HG02885 (cell line): ENCODE results near the gene TMC6.
"Not testable (repeated sequence)": the region's sequence is repeated elsewhere in the genome, so short reads cannot be mapped to it uniquely, and the experiment has no call there.

Experiments used
- ATAC-seq: cut with Tn5 transposase; IDR thresholded peaks from one replicate; pipeline ENCODE4 v1.9.1; 2021; ENCODE audit warnings: mild to moderate bottlenecking; ENCODE audit not compliant: unreplicated experiment, poor library complexity

TMC6 gene, protein sequence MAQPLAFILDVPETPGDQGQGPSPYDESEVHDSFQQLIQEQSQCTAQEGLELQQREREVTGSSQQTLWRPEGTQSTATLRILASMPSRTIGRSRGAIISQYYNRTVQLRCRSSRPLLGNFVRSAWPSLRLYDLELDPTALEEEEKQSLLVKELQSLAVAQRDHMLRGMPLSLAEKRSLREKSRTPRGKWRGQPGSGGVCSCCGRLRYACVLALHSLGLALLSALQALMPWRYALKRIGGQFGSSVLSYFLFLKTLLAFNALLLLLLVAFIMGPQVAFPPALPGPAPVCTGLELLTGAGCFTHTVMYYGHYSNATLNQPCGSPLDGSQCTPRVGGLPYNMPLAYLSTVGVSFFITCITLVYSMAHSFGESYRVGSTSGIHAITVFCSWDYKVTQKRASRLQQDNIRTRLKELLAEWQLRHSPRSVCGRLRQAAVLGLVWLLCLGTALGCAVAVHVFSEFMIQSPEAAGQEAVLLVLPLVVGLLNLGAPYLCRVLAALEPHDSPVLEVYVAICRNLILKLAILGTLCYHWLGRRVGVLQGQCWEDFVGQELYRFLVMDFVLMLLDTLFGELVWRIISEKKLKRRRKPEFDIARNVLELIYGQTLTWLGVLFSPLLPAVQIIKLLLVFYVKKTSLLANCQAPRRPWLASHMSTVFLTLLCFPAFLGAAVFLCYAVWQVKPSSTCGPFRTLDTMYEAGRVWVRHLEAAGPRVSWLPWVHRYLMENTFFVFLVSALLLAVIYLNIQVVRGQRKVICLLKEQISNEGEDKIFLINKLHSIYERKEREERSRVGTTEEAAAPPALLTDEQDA

DNA sequence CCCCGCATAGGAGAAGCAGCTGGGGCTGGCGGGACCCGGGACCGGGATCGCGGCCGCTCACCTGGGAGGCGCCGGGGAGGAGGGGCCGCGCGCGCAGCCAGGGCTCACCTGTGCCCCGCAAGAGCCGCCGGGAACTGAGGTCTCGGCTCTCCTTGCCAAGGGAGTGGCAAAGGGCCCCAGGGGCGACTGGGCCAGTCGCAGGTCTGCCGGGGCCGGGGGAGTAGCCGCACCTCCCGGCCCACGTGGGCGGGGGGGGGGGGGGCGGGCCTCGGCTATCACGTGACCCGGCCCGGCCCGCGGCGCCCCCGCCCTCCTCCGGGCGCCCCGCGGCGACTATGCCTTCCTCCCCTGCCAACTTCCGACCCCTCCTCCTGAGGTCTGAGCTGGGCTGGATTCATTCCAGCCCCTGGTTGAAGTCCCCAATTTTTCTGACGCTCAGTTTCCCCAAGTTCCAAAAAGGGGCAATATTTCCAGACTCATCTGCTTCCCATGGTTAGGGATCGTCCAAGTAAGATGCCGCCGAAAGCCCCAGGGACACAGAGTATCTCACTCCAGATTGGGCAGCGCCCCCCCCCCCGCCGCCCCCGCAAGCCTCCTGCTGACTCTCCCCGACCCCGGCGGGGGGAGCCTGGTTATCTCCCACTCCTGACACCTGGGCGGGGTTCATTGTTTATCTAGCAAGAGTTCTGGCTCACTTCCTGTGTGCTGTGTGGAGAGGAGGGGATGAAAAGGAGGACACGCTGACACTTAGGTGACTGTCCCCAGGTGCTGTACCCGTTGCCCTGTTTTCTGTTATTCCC, at the start of gene TMC6:
TSS of gene TMC6 (minus strand) at position 205 of the 800 bp plus-strand sequence. CDS start 1,923 bp downstream, outside the sequence.
- peak; percentile 30 for ATAC-seq

DNA sequence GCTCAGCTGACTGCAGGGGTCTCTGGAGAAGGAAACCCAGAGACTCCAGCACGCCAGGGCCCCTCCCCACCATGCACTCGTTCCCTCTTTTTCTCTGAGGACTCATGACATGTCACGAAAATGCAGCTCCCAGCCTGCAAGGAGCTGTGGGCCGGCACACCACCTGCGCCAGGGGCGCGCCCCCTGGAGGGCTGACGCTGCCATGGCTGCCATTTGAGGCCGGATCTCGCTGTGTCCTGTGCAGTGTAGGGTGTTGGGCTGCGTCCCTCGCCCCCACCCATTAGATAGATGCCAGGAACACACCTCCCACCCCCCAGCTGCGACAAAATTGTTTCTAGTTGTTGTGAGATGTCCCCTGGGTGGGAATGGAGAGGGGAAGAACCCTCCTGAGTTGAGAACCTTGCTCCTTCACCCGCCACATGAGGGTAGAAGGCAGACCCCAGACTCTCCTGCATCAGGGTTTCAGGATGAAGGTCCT, 48.0 kb upstream of the TMC6 start:
- ATAC-seq = peak; percentile 41

DNA sequence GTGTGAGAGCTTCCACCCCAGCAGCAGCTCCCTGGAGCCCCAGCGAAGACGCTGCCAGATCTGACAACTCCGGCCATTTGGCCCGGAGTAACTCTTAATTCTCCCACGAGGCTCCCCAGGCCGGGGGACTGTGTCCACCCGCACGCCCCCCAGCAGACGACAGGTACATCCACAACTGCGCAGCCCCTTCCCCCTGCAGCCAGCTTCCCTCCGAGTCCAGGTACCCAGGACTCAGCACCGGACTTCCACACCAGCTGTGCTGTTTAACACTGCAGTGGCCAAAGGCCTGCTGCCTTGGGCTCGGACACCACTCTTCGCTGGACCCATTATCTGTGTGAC, 47.1 kb upstream of the TMC6 start:
- no peak for ATAC-seq

DNA sequence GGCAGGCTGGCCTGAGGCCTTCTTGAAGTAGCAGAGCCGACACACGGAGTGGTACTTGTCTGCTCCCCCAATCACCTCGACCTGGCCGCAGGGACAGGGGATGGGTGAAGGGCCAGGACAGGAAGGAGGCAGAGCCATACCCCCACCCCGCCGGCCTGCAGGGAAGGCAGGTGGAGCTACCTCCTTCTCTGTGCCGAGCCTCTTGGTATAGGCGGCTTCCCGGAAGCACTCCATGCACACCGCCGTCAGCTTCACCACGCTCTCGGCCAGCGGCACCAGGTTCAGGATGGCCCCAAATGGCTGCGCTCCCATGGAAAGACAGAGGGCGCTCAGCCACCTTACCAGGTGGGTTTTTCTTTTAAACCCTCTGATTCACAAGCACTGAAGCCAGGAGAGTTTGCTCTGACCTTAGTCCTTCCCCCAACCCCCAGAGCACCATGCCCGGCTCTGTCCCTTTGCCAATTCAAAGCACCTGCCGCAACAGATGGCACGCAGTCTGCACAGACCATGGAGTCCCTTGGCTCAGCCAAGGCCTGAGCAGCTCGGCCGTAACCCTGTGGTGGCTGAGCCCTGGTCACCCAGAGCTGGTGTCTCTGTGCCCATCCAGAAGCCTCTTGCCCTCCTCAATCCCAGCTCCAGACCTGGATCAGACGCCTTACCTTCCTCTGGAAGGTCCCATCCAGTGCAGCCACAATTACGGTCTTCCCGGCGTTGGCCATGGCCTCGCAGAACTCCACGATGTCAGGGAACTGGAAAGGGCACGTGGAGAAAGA, 46.5 kb upstream of the TMC6 start:
- ATAC-seq = no peak

DNA sequence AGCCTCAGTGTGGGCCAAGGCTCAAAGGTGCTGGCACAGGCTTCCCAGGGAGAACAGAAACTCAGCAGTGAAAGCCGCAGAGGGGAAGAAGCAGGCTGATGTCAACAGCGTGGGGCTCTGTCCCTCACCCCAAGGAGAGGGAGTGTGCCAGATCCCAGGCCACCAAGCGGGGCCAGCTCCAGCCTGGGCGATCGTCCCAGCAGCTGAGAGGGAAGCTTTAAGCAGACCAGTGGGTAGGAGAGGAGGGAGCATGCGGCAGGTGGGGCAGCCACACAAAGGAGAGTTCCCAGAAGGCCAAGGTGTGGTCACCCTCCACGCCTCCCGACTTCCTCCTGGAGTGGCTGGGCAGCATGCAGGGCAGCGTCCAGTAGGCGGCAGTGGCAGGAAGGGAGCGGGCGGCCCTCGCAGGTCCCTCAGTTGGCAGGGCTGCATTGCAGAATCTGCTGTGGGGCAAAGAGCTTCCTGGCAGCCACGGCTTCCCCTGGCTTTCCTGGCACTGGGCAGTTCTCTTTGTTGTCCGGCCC, 45.9 kb upstream of the TMC6 start:
- ATAC-seq = no peak

DNA sequence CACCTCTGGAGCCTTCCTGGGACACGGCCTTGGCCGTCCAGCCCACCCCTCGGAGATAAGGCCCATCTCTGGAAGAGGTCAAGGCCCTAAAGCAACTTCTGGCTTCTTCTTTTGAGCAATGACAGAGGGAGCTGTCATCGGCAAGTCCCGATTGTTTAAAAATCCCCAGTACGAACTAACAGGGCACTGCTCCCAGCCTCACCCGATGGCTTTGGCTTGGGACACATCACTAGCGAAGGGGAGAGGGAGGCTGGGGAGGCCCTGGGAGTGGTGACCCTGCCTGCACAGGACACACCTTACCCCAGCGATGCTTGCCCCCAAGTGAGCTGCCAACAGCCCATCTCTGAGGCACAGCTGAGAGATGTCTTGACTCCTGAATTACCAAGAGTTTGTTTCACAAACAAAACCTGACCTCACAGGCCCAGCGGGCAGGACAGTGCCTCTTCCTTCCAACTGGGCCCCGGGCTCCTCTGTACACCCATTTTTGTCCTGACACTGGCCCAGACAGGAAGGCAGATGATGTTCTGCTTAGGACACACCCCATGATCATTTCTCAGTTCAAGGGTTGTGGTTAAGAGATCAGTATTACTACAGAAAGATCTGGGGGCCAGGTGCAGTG, 44.7 kb upstream of the TMC6 start:
- peak; percentile 29 for ATAC-seq

DNA sequence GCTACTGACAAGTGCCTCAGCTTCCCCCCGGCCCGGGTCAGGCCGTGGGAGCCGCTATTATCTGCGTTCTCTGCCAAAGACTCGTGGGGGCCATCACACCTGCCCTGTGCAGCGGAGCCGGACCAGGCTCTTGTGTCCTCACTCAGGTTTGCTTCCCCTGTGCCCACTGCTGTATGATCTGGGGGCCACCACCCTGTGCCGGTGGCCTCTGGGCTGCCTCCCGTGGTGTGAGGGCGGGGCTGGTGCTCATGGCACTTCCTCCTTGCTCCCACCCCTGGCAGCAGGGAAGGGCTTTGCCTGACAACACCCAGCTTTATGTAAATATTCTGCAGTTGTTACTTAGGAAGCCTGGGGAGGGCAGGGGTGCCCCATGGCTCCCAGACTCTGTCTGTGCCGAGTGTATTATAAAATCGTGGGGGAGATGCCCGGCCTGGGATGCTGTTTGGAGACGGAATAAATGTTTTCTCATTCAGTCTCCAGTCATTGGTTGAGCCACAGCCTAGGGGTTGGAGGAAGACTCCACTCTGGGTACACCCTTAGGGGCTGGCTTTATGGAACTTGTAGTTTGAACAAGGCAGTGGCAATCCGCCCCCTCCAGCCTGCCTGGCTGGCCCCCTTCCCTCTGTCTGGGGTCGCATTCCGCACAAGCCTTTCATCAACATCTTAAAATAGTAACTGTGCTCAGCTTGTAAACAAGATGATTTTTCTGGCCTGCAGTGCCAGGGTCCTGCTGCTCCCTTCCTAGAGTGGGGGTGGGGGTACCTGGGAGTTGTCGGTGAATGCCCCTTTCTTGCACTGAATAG, 43.9 kb upstream of the TMC6 start:
- ATAC-seq = no peak

DNA sequence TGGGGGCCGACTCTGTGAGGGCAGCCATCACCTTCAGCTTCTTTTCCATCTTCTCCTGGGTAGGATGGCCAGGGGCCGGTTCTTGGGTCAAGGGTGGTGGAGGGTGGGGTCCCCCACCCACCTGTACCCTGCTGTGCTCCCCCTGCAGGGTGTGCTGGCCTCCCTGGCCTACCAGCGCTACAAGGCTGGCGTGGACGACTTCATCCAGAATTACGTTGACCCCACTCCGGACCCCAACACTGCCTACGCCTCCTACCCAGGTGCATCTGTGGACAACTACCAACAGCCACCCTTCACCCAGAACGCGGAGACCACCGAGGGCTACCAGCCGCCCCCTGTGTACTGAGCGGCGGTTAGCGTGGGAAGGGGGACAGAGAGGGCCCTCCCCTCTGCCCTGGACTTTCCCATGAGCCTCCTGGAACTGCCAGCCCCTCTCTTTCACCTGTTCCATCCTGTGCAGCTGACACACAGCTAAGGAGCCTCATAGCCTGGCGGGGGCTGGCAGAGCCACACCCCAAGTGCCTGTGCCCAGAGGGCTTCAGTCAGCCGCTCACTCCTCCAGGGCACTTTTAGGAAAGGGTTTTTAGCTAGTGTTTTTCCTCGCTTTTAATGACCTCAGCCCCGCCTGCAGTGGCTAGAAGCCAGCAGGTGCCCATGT, 43.2 kb upstream of the TMC6 start:
- not testable (repeated sequence) for ATAC-seq

DNA sequence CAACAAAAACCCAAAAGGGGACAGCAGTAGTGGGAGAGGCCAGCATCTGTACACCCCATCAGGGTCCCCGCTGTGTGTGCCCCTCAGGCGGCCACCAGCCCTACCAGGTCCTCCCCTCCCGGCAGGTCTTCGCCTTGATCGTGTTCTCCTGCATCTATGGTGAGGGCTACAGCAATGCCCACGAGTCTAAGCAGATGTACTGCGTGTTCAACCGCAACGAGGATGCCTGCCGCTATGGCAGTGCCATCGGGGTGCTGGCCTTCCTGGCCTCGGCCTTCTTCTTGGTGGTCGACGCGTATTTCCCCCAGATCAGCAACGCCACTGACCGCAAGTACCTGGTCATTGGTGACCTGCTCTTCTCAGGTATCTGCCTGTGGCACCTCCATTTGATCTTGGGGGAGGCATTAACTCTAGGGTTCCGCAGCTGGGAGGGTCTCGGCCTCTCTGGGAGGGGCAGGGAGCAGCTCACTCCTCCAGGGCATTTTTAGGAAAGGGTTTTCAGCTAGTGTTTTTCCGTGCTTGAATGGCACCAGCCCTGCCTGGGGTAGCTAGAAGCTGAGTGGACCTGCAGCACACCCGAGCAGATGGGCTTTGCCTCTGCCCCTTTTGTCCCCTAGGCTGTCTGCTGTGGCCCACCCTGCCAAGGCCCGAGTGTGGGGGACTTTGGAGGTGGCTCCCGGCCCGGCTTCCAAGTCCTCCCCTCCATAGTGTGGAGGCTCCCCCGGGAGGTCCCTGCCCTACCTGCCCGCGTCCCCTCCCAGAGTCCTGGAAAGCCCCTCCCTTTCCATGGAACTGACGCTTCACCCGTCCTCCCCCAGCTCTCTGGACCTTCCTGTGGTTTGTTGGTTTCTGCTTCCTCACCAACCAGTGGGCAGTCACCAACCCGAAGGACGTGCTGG, 42.4 kb upstream of the TMC6 start:
- no peak for ATAC-seq

DNA sequence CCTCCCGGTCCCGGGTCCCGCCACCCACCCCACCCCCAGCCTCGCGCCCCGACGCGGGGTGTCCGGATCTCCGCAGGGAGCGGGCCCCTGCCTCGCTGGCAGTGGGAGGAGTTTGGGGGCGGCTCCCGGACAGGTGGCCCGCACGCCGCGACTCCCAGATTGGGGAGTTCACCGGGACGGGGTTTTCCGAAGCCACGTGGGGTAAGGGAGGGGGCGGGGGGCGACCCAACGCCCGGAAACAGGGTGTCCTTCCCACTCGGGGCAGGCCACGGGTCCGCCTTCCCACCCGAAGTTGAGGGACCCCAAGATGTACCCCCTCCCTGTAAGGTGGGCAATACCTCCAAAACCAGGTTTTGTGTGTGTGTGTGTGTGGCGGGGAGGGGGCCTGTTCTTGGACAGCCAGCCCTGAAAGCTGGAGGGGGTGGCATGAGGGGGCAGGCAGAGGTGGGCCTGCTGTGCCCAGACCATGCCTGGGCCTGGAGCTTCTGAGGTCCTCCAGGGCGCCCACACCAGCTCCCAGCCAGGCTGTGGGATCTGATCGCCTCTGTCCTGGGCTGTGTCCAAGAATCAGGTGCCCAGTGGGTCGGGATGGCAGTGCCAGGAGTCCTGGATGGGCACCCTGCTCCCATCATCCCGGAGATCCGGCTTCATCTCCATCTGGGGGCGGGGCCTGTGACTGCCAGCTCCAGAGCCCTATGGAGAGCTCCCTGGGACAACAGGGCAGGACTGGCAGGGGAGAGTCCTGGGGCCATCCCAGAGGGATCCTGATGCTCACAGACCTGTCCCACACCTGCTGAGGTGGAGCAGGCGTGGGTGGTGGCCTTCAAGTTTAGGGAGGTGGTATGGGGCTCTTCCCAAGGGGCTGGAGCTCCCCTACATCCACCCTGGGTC, 40.6 kb upstream of the TMC6 start:
- ATAC-seq = no peak

DNA sequence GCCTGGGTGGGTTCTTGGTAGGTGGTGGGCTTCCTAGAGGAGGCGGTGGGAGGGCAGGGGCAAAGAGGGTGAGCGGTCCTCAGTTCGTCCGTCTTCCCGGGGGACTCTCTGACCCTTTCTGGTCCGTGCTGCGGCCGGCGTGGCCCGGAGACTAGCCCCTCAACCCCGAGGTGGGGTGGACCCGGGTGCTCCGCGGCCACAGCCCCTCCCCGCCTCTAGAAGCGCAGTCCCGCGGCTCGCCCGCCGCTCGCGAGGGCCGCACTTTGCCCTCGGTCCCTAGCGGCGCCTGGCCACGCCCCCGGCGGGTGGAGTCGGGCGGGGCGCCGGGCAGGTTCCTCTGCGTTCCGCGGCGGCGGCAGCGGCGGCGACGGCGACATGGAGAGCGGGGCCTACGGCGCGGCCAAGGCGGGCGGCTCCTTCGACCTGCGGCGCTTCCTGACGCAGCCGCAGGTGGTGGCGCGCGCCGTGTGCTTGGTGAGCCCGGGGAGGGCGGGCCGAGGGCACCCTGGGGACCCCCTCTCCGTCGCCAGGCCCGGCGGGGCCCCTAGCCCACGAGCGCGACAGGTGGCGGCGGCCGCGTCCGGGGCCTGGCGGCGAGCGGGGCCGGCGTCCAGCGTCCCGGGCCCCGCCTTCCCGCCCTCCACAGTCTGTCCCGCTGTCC, 39.8 kb upstream of the TMC6 start, which contains the start of gene SYNGR2:
TSS of gene SYNGR2 (plus strand) at position 340 of the 661 bp plus-strand sequence. CDS start at position 376, 36 bp downstream.
- ATAC-seq = peak; percentile 62

DNA sequence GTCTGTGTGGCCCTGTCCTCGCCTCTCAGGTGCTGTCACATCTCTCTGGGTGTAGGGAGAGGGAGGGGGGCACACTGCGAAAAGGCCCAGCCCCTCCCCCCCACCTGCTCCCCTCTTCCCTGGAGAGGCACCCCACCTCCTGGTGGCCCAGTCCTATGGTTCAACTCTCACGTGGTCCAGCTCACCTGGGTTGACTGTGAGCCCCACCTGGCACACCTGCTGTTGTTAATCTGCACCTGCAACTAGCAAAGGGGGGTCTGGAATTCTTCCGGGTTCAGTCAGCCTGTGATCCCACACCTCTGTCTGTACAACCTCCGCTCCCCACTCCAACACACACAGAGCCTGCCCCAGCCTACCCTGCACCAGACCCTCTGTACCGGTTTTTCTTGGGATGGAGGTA, 37.9 kb upstream of the TMC6 start:
- ATAC-seq = no peak

DNA sequence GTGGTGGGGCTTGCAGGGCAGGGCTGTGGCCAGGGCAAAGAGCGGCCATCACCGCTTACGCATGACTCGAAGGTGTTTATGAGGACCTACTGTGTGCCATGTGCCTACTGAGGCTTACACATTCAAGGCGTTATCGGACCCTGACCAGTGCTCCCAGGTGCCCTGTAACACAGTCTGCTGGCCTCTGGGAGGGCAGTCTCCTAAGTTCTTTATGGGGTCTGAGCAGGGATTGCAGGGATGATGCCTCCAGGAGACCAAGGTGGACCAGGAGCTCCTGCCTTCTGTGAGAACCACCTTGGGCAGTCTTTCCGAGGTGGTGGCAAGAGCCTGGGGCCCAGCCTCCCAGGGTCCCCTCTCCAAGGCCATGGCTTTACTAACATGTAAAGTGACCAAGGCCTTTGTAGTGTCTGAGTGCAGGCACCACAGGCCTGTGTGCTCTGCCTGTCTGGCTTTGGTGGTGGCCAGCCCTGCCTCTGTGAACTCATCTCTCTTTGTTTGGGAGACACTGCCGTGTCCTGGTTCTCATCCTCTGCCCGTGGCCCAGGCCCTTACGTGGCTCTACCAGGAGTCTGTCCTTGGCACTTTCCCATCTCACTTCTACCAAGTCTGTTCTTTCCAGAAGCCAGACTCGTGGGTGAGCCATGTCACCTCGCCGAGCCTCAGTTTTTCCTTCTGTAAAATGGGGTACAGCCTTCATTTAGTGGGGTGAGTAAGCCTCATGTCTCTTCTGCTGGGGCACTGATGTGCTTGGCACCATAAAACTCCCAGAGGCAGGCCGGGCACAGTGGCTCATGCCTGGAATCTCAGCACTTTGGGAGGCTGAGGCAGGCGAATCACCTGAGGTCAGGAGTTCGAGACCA, 36.4 kb upstream of the TMC6 start:
- no peak for ATAC-seq
